AG04450 (cell line): ENCODE data around the gene MEDAG. TPM values are rescaled to one million over a fixed set of nuclear protein-coding genes. Genes with fewer than 3 reads are reported as not detected.

ENCODE experiments used
- CTCF ChIA-PET: fragments of 300-600, 350-600 bp; formaldehyde crosslinking; extraction: SDS; loops from one replicate; lab custom pipeline; 2022; ENCODE audit warnings: antibody characterized with exemption, inconsistent platforms; lab: Charles Lee
- POLR2A ChIA-PET: fragments of 350-600 bp; formaldehyde crosslinking; extraction: SDS; loops from one replicate; lab custom pipeline; 2021; ENCODE audit warnings: antibody characterized with exemption, inconsistent platforms; lab: Yijun Ruan, JAX
- DNase-seq: peaks from one replicate; pipeline ENCODE4 v3.0.0-alpha.2; 2011; ENCODE audit warnings: low read depth, low spot score
- H3K27ac ChIP-seq: one replicate; pipeline ENCODE4 v1.5.1; 2012; ENCODE audit warnings: low read depth, low read length, control low read depth
- H3K27me3 ChIP-seq: one replicate; pipeline ENCODE4 v1.6.0; 2012; ENCODE audit warnings: low read length; ENCODE audit not compliant: control insufficient read depth, insufficient read depth
- H3K4me3 ChIP-seq: 2 replicates; pipeline ENCODE4 v1.5.1; 2011; ENCODE audit warnings: mild to moderate bottlenecking, low read depth, low read length, control low read depth
- H3K9me3 ChIP-seq: 2 replicates; pipeline ENCODE4 v1.5.1; 2012; ENCODE audit warnings: low read length; ENCODE audit not compliant: control insufficient read depth, insufficient read depth
- polyA plus RNA-seq: library from polyadenylated mRNA; depleted of rRNA; stranded (reverse); fragments of >200 nt; gene quantifications from 2 replicates; pipeline ENCODE4 v1.2.3, GENCODE V29; 2011
- TF ChIP-seq, protein P1 (sequence below): IDR thresholded peaks from 2 replicates; pipeline ENCODE4 v1.5.1; 2011; ENCODE audit warnings: low read depth, low read length, control low read depth, inconsistent platforms

Gene MEDAG
- polyA plus RNA-seq, 1 experiment, result 3.7 TPM

DNA sequence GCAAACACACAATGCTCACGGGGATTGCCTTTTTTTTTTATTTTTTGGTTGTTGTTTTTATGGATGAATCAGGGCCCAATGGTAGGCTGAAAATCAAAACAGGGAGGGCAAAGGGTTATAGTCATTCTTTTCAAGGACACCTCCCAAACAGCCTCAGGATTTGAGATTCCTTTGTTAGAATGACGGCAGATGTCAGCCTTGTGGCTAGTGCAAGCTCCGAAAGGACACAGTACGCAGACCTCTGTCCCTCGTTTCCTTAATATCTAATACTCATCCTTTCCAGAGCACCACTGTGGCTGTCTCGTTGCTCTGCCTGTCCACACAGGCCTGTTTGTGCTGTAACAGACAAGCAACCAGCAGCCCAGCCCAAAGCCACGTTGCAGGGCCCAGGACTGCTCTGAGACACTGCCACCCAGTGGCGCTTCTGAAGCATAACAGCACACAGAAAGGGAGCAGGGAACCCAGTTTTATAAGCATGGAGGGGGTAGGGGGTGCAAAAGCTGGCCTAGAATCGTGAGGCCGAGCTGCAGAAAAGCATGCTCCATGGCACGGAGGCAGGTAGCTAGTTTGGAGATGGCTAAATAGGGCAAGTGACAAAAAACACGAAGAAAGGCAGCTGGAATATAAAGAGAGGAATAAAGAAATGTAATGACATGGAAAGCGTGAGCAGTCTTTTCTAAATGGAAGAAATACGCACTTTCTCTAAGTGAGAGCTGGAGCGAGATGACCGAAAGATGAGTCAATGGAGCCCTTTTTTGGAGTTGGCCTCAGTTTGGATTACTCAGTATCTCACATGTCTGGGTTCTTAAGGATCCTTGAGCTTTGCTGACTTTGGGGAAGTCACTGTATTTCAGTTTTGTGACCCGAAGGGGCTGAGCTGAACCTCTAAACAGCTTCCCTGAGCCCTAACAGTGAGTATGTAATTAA, 40.7 kb upstream of the MEDAG start:
- DNase-seq, result peak; percentile 91
- CTCF ChIA-PET, result interaction anchor here (0.6 to 5.5 kb wide), 49 partner anchors 9 to 525 kb away, joined by 3 to 57 read pairs (median 4); partner anchors contain the start of gene MEDAG
- POLR2A ChIA-PET, result interaction anchor here (0.6 to 1.9 kb wide), 7 partner anchors 15 to 399 kb away, joined by 3 to 13 read pairs (median 4); partner anchors contain the start of gene HMGB1
- Histone ChIP-seq H3K27me3 (no peaks in the 10 kb centered on the region), H3K27ac (peak overlapping the region; percentile 100), H3K4me3 (peak overlapping the region; percentile 45), H3K9me3 (no peaks in the 10 kb centered on the region)
- TF ChIP-seq, protein P1, sequence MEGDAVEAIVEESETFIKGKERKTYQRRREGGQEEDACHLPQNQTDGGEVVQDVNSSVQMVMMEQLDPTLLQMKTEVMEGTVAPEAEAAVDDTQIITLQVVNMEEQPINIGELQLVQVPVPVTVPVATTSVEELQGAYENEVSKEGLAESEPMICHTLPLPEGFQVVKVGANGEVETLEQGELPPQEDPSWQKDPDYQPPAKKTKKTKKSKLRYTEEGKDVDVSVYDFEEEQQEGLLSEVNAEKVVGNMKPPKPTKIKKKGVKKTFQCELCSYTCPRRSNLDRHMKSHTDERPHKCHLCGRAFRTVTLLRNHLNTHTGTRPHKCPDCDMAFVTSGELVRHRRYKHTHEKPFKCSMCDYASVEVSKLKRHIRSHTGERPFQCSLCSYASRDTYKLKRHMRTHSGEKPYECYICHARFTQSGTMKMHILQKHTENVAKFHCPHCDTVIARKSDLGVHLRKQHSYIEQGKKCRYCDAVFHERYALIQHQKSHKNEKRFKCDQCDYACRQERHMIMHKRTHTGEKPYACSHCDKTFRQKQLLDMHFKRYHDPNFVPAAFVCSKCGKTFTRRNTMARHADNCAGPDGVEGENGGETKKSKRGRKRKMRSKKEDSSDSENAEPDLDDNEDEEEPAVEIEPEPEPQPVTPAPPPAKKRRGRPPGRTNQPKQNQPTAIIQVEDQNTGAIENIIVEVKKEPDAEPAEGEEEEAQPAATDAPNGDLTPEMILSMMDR, result peak; percentile 95

- Histone ChIP-seq H3K27me3 (no peaks in the 10 kb centered on the region), H3K4me3 (no peak overlapping the region), H3K9me3 (peaks cover 6% of the 10 kb centered on the region; the same call in 1 of the 2 replicates), H3K27ac (no peak overlapping the region)
- DNase-seq, result no peak
- ChIA-PET CTCF (interaction anchor here (1.0 to 5.5 kb wide), 9 partner anchors 10 to 179 kb away, joined by 3 to 57 read pairs (median 7); partner anchors contain the start of gene MEDAG), POLR2A (interaction anchor here (0.6 kb wide), 1 partner anchor 19 kb away, joined by 4 read pairs; no protein-coding TSS in a partner anchor)
- TF ChIP-seq, protein P1, result no peak
These were observed 39.4 kb upstream of the MEDAG start for GRCh38 chr13:30866677-30867076.

DNA sequence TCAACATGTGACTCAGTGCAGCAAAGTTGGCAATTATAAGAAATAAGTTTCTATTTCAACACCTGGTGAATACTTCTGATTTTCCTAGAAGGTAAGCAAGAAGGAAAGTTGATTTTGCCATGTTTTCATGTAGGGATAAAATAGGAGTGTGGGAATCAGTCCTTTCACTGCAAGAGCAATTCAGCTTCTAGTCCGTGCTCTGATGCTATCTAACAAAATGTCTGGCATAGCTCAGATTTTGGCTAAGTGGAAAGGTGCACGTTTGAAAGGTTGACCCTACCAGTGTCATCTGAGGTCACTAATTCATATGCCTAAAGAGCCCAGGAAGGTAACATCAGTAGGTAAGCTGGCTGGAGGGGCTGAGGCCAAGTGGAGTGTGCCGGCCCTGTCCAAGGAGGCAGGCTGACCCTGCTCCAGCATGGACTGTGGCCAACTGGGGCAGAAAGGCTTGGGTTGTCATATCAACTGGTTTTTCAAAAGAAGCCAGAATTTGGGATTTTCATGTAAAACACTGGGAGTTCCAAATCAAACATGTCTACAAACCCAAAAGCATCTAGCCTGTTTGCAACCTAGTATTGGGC, 38.9 kb upstream of the MEDAG start:
- Histone ChIP-seq H3K4me3 (no peak overlapping the region), H3K27me3 (no peaks in the 10 kb centered on the region), H3K9me3 (peaks cover 6% of the 10 kb centered on the region; the same call in 1 of the 2 replicates), H3K27ac (no peak overlapping the region)
- ChIA-PET POLR2A (interaction anchor here (0.6 kb wide), 1 partner anchor 19 kb away, joined by 4 read pairs; no protein-coding TSS in a partner anchor), CTCF (interaction anchor here (1.5 to 5.5 kb wide), 3 partner anchors 25 to 178 kb away, joined by 6 to 57 read pairs (median 27); partner anchors contain the start of gene MEDAG)
- TF ChIP-seq, protein P1, result no peak
- no peak for DNase-seq

- peaks cover 6% of the 10 kb centered on the region; the same call in 1 of the 2 replicates for H3K9me3 ChIP-seq
- peak overlapping the region; percentile 100 for H3K27ac ChIP-seq
- CTCF ChIA-PET, result interaction anchor here (1.1 to 5.5 kb wide), 4 partner anchors 22 to 176 kb away, joined by 4 to 27 read pairs (median 12); no protein-coding TSS in a partner anchor
- no peaks in the 10 kb centered on the region for H3K27me3 ChIP-seq
- no peak for DNase-seq
- POLR2A ChIA-PET, result interaction anchor here (0.6 to 1.8 kb wide), 5 partner anchors 9 to 251 kb away, joined by 3 to 20 read pairs (median 5); partner anchors contain the start of gene USPL1
- TF ChIP-seq, protein P1, result no peak
- no peak overlapping the region for H3K4me3 ChIP-seq
These were observed 37.1 kb upstream of the MEDAG start for GRCh38 chr13:30868799-30869470.
